KMS-11 (cell line): Measurements from ENCODE around the gene OTOR.

Source experiments
- H2AFZ ChIP-seq: fragments of 200-600 bp; sonication (generic); 2 replicates; pipeline ENCODE4 v1.6.1; 2016; ENCODE audit warnings: antibody characterized with exemption, mixed run types, low read depth
- H3K27ac ChIP-seq: fragments of 200-600 bp; sonication (generic); 2 replicates; pipeline ENCODE4 v1.6.1; 2016; ENCODE audit warnings: mild to moderate bottlenecking, mixed run types
- H3K27me3 ChIP-seq: fragments of 200-600 bp; sonication (generic); 2 replicates; pipeline ENCODE4 v1.6.1; 2017; ENCODE audit warnings: mild to moderate bottlenecking, low read depth, mixed run types, moderate library complexity; ENCODE audit not compliant: insufficient read depth
- H3K36me3 ChIP-seq: fragments of 200-600 bp; sonication (generic); 2 replicates; pipeline ENCODE4 v1.6.1; 2017; ENCODE audit warnings: mild to moderate bottlenecking, mixed run types; ENCODE audit not compliant: insufficient read depth
- H3K4me1 ChIP-seq: fragments of 200-600 bp; sonication (generic); 2 replicates; pipeline ENCODE4 v1.6.1; 2016; ENCODE audit warnings: mild to moderate bottlenecking, low read depth, mixed run types; ENCODE audit not compliant: poor library complexity, severe bottlenecking
- H3K4me2 ChIP-seq: fragments of 200-600 bp; sonication (generic); 2 replicates; pipeline ENCODE4 v1.7.0; 2016; ENCODE audit warnings: mild to moderate bottlenecking, mixed run types
- H3K4me3 ChIP-seq: fragments of 200-600 bp; sonication (generic); IDR thresholded peaks from 2 replicates; pipeline ENCODE4 v1.6.1; 2017; ENCODE audit warnings: low read depth, low read length, mixed read lengths; ENCODE audit not compliant: insufficient read depth
- H3K79me2 ChIP-seq: fragments of 200-600 bp; sonication (generic); 2 replicates; pipeline ENCODE4 v1.6.1; 2016; ENCODE audit warnings: low read depth, mixed run types; ENCODE audit not compliant: insufficient read depth
- H3K9ac ChIP-seq: fragments of 200-600 bp; sonication (generic); 2 replicates; pipeline ENCODE4 v1.6.1; 2016; ENCODE audit warnings: mild to moderate bottlenecking, mixed run types
- H4K20me1 ChIP-seq: fragments of 200-600 bp; sonication (generic); 2 replicates; pipeline ENCODE4 v1.6.1; 2016; ENCODE audit warnings: mild to moderate bottlenecking, mixed run types; ENCODE audit not compliant: insufficient read depth
- TF ChIP-seq, protein P1 (sequence below): fragments of 200-600 bp; sonication (generic); conservative IDR thresholded peaks from 2 replicates; pipeline ENCODE4 v1.6.1; 2017; ENCODE audit warnings: low read depth, mild to moderate bottlenecking, antibody characterized with exemption, low read length, moderate library complexity, mixed read lengths

The OTOR gene

DNA sequence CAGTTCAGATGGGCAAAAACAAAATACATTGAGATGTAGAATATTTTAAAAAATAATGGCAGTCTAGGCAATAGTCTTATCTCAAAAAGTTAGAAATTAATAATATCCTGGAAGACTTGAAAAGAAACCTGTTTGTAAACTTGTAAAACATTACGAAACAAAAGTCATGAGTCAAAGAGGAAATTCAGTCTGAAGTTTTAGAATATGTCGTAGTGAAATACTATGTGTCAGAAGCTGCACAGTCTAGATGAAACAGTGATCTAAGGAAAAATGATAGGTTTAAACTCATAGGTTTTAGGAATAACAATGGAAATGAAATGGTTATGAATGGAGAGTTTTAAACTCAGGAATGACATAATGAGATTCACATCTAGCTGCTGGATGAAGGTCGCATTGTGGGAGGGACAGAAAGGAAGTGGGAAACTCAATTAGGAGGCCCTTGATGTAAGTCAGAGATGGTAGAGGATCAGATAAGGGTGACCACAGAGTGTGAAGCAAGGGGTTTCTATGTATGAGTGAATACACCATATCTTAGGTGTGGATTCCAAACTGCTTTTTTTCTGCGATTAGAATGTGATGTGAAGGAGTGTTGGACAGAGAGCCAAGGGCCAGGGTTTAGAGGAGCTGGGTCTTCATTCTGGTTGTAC, 15.5 kb upstream of the OTOR start:
- H3K79me2 ChIP-seq, result peaks cover 20% of the 10 kb centered on the region; the same call in 1 of the 2 replicates
- H3K4me2 ChIP-seq, result no peak overlapping the region
- TF ChIP-seq, protein P1, sequence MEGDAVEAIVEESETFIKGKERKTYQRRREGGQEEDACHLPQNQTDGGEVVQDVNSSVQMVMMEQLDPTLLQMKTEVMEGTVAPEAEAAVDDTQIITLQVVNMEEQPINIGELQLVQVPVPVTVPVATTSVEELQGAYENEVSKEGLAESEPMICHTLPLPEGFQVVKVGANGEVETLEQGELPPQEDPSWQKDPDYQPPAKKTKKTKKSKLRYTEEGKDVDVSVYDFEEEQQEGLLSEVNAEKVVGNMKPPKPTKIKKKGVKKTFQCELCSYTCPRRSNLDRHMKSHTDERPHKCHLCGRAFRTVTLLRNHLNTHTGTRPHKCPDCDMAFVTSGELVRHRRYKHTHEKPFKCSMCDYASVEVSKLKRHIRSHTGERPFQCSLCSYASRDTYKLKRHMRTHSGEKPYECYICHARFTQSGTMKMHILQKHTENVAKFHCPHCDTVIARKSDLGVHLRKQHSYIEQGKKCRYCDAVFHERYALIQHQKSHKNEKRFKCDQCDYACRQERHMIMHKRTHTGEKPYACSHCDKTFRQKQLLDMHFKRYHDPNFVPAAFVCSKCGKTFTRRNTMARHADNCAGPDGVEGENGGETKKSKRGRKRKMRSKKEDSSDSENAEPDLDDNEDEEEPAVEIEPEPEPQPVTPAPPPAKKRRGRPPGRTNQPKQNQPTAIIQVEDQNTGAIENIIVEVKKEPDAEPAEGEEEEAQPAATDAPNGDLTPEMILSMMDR, result no peak
- H2AFZ ChIP-seq, result no peak overlapping the region
- peaks cover 23% of the 10 kb centered on the region for H3K4me1 ChIP-seq
- no peaks in the 10 kb centered on the region for H4K20me1 ChIP-seq
- no peaks in the 10 kb centered on the region for H3K27me3 ChIP-seq
- H3K27ac ChIP-seq, result no peak overlapping the region
- H3K36me3 ChIP-seq, result no peaks in the 10 kb centered on the region
- no peak overlapping the region for H3K9ac ChIP-seq
- no peak overlapping the region for H3K4me3 ChIP-seq

DNA sequence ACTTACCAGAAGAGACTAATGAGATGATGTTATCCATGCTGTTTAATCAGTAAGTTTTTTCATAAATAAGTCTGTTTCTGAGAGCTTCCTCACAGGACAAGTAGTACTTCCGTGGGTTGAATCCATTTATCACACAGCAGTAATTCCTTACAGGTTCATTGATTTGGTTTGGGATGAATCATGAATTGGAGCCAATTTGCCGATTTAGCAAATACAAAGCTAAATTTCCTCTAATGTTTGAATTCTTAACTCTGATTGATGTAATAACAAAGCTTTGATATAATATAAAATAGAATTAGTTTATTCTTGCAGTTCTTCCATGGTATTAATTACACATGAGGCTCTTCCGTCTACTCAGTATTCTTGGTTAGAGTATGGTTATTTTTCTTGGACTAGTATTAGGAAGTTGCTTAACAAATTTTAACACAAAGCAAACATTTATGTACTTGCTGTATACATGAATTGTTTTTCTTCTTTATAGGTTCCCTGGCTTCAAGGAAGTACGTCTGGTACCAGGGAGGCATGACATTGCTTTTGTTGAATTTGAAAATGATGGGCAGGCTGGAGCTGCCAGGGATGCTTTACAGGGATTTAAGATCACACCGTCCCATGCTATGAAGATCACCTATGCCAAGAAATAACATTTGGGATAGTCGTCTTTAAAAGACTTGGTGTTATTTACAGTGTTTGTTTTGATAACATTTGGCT, 7.6 kb upstream of the OTOR start:
- Histone ChIP-seq H3K27ac (no peak overlapping the region), H3K36me3 (no peaks in the 10 kb centered on the region)

DNA sequence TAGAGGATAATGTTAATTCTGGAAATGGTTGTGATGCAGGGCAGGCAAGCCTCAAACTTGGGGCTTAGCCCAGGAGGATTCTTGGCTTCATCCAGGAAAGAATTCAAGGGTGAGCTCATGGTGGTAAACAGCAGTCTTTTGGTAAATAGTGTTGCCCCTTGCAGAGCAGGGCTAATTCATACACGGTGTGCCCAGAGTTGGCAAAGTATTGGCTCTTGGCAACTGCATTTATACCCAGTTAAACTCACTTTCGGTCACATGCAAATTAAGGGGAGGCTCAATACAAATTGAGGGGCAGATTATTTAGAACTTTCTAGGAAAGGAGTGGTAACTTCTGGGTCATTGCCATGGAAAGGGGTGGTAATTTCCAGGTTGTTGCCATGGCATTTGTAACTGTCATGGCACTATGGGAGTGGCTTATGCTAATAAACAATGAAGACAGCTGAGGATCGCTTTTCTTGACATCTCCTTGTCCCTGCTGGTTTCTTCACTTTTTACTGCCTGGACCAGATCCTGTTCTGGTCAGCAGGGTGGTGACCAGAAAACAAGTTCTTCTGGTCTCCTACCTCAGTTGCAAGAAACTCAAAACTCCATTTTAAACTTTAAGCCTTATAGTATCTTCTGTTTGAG, 3.9 kb upstream of the OTOR start:
- TF ChIP-seq, protein P1, result no peak
- no peak overlapping the region for H3K4me3 ChIP-seq
- no peak overlapping the region for H2AFZ ChIP-seq
- H4K20me1 ChIP-seq, result no peaks in the 10 kb centered on the region
- H3K4me1 ChIP-seq, result no peaks in the 10 kb centered on the region
- no peaks in the 10 kb centered on the region for H3K27me3 ChIP-seq
- no peaks in the 10 kb centered on the region for H3K36me3 ChIP-seq
- no peaks in the 10 kb centered on the region for H3K79me2 ChIP-seq
- no peak overlapping the region for H3K4me2 ChIP-seq
- no peak overlapping the region for H3K27ac ChIP-seq
- H3K9ac ChIP-seq, result no peak overlapping the region

More for the DNA sequence above, 7.6 kb upstream of the OTOR start:
- Histone ChIP-seq H4K20me1 (no peaks in the 10 kb centered on the region), H3K4me3 (no peak overlapping the region), H3K79me2 (no peaks in the 10 kb centered on the region), H3K4me1 (no peaks in the 10 kb centered on the region), H3K27me3 (no peaks in the 10 kb centered on the region), H3K9ac (no peak overlapping the region), H3K4me2 (no peak overlapping the region), H2AFZ (no peak overlapping the region)
- TF ChIP-seq, protein P1, result no peak

DNA sequence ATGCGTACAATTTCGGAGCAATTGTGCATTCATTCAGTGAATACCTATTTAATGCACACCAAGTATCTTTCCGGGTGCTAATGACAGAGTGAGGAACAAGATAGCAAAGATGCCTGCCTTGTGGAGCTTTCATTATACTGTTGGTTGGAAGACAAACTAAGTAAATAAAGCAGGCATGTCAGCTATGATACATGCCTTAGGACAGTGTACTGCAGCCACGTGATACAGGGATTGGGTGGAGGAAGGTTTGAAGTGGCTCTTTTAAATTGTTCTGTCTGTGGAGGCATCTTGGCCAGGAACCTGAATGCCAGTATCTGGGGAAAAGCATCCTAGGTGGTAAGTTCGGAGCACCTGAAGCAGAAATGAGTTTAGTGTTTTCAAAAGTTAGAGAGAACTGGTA, 3.0 kb upstream of the OTOR start:
- Histone ChIP-seq H3K36me3 (no peaks in the 10 kb centered on the region), H3K4me2 (no peak overlapping the region), H3K27me3 (no peaks in the 10 kb centered on the region), H2AFZ (no peak overlapping the region), H3K4me3 (no peak overlapping the region), H3K79me2 (no peaks in the 10 kb centered on the region), H3K27ac (no peak overlapping the region), H3K4me1 (no peaks in the 10 kb centered on the region), H4K20me1 (no peaks in the 10 kb centered on the region), H3K9ac (no peak overlapping the region)
- TF ChIP-seq, protein P1, result no peak
